Stimulated activated CD4-positive, alpha-beta T cell treated with anti-CD3 and anti-CD28 coated beads, Interleukin-15, amount 100 ng/mL, for 1 hour (primary cell): ENCODE results near the gene MANBA.
A peak's percentile ranks its signal among the peaks of the same experiment; 100 is the strongest.

Experiments
- DNase-seq, 2 donors: peaks; one replicate each; pipeline ENCODE4 v3.0.0-alpha.2; 2020; ENCODE audit warnings: low read depth in 1 of 2, low spot score in 1 of 2

Gene MANBA

DNA sequence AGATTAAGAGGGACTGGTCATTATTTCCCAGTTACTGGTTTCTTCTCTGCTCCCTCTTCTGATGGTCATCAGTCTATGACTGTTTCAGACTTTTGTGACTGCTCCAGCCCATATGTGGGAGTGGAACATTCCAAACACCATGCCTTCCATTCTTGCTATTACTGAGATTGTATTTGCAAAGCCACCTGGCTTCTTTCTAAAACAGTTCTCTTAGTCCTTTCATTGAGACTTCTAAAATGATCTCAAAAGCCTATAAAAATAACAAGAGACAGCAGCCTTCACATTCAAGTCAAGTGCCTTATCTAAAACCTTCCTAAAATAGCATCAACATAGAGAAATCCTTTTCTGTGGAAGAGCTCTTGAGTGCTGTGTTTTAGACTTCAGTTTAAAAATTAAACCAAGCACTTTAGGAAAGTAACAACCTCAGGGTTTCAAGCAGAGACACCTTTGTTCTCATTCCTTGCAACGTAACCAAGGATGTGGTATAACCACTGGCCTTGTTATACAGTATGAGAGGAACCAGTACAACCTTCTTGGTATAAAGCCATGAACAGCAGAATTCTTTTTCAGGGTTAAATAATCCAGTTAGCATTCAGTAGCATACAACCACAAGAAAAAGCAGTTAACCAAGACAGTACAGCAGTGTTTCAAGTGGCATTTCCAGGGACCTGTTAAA is 162.5 kb downstream of the MANBA start:
- no peak for DNase-seq

GRCh38 chr4:102596532-102596931 is 164.2 kb downstream of the MANBA start:
- DNase-seq, result no peak

DNA sequence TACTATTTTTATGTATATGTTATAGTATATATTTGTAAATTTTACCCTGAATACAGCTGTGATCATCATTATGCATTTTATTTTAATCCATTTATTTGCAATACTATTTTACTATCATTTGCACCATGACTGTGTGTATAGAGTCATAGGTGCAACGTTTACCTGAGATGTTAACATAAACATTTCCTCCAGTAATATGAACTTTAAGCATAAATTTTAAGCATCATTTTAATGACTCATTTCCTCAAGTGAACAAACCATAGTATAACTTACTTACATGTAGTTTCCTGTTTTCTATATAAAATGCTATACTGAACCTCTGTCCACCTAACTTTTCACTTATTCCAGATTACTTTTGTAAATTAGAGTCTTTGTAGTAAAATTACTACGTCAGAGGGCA is 166.8 kb downstream of the MANBA start:
- DNase-seq, result no peak

- no peak for DNase-seq
These were observed 167.6 kb downstream of the MANBA start for GRCh38 chr4:102593147-102593546.

DNA sequence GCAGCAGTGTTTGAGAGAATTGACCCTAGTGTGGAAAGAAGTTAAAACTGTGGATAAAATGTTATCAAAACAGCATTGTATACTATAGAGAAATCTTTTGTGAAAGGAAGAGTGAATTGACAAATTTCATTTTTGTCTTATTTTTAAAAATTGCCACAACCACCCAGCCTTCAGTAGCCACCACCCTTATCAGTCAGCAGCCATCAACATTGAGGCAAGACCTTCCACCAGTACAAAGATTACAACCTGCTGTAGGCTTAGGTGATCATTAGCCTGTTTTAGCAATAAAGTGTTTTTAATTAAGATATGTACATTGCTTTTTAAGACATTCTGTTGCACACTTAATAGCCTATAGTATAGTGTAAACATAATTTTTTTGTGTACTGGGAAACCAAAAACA is 168.5 kb downstream of the MANBA start:
- DNase-seq, result no peak

- DNase-seq, result no peak
These were observed 171.0 kb downstream of the MANBA start for GRCh38 chr4:102589743-102590142.

GRCh38 chr4:102586644-102587021 is 174.1 kb downstream of the MANBA start:
- peak in 1 of 2 donors; percentile 16 for DNase-seq

DNA sequence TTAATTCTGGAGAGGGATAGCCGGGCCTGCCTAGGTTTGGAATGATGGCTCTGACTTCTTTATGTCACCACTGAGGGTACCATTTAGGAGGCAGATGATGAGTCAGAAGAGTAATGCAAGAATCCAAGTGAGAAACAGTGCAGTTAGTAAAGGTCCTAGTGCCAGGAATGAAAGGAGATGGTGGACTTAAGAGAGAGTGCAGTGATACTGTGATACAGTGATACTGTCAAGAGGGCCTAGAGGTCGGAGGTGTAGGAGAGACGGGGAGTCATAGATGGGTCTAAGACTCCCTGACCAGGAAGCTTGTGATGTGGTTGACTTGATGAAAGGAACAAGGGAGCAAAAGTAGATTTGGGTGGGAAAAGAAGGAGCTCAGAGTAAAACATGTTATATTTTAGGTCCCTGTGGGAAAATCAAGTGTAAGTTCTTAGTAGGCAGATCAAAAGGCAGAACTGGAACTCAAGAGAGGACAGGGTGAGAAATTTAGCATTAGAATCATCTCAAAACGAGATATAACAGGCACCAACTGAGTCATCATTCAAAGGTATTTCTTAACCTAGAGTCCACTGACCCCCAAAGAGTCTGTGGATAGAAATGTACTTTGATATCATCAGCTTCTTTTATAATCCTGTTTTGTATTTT is 174.6 kb downstream of the MANBA start:
- no peak for DNase-seq

GRCh38 chr4:102585329-102585728 is 175.4 kb downstream of the MANBA start:
- no peak for DNase-seq

DNA sequence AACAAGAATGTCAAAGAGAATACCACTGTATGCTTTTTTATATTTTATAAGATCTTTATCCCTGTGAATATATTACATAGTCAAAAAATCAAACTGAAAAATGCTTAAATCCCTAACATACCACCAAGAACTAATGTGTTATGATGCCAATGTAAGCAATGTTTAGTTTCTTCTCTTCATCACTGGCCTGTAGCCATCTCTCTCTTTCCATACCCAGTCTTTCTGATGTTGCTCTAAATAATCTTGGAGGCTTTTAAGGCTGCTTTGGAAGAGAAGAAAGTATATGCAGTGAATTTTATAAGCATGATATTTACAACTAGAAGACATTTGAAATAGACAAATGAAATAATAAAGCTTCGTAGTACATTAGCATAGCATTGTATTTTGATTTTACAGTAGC is 176.7 kb downstream of the MANBA start:
- DNase-seq, result no peak
